ENCODE measurements around the gene BCL2L11.

The BCL2L11 gene

DNA sequence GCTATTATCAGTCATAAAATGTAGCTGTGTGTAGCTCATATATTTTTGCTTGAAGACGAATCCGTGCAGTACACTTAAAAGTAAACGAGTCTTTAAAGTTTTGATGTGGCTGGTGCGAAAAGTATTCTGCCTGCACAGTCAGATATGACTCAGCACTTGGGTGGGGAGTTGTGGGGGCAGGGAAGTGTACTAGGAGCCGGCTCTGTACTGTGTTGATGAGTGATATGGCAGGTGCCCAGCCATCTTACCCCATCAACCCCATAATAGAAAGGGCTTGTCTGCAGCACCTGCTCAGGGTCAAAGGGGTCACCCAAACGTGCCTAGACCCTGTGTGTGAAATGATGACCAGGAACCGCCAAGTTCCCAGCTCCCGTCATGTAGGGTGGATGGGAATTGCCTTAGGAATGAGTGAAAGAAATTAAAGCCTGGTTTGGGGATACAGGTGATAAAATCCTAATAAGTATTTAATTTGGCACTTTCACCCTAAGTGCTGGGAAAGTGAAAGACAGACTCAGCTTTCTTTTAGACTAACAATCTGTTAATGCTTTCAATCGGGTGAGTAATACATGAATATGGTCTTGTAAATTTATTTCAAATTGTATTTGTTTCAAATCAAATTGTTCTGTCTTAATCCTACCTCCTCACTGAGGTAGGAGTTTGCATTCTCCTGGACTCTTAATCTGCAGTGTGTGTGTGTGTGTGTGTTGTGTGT lies 48.0 kb downstream of the BCL2L11 start:
- peak; percentile 45 to 47 for DNase-seq (ENCODE audit: low read depth in 2 of 2)

DNA sequence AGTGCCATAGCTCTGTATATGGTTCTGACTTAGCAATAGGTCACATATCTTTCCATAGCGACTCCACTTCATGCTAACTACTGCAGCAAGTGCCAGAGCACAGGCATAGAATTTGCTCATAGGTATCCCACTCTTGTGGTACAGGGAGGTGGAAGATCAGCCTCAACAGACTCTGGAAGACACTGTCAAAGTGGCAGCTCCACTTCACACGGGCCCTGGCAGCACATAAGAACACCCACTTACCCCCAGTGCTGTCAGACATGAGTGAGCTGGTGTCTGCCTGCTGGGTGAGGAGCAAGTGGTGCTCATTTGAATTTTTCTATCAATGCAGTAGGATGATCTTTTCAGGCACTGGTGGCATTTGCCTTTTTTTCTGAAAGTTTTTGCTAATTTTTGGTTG lies 48.6 kb downstream of the BCL2L11 start:
- no peak for DNase-seq (ENCODE audit: low read depth in 2 of 2)

DNA sequence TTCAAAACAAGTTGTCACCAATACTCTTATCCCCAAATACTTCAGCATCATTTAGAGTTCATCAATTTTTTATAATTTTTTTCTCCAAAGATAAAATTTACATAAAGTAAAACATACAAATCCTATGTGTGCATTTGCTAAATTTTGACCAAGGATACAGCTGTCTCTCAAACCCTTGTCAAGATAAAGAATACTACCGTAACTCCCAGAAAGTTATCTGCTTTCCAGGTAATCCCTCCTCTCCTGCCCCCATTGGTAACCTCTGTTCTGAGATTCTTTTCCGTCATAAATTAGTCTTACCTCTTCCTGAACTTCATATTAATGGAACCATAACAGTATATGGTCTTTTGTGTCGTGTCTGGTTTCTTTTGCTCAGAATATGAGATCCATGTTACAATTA lies 49.2 kb downstream of the BCL2L11 start:
- no peak for DNase-seq (ENCODE audit: low read depth in 2 of 2)

DNA sequence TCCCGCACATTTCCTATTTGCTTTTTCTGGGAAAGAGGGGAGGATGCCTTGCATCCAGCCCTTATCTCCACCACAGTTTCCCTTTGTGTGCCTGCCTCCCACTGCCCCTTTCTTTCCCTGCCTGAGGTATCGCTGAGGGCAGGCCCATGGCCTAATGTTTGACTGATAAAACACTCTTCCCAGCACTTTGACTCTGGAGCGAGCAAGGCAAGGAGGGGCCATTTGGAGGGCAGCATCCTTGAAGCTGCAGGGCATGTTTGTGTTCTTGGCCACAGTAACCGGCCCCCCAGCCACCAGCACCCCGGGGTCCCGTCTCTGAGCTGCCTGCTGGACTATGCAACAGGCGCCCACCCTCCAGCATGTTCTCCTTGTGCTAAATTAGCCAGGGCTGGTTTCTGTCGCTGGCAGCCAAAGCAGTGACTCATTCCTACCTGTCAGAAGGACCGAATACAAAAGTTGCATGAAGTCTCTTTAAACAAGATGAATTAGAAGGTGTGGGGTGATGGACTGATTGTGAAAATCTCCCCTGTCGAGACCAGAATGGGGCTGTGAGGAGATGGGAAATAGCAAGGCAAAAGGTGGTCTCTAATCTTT lies 50.7 kb downstream of the BCL2L11 start:
- no peak for DNase-seq (ENCODE audit: low read depth in 2 of 2)

DNA sequence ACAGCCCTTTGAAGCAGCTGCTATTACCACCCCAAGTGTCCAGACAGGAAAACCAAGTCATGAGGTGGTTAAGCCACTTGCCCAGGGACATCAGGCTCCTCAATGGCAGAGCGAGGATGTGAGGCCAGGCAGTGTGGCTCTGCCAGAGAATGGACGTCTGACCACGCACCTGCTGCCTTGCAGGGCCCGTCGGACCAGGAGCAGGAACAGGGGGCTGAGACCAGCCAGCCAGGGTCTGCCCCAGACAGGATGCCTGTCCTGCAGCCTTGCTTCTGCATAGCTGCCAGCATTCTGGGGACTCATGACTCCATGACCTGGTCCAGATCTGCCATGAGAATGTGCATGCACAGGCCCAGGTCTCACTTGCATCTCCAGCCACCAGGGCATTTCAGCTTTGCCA lies 52.0 kb downstream of the BCL2L11 start:
- no peak for DNase-seq (ENCODE audit: low read depth in 2 of 2)

DNA sequence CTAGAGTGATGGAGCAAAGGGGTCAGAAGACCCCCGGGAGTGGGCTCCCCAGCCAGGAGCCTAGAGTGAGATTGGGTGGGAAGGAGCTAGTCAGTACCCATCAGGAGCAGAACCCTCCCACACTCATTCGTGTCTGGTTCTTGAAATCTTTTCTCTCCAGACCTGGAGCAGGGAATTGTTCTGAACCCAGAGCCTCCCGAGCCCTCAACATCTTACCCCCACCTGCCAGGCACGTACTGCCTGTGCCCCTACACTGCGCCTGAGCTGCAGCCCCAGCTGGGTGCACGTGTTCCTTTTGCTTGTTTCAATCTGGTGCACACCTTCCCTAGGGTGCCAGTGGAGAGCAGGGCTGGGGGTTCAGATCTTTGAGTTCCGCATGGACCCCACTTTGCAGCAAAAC lies 52.6 kb downstream of the BCL2L11 start:
- DNase-seq (ENCODE audit: low read depth in 2 of 2) = no peak

DNA sequence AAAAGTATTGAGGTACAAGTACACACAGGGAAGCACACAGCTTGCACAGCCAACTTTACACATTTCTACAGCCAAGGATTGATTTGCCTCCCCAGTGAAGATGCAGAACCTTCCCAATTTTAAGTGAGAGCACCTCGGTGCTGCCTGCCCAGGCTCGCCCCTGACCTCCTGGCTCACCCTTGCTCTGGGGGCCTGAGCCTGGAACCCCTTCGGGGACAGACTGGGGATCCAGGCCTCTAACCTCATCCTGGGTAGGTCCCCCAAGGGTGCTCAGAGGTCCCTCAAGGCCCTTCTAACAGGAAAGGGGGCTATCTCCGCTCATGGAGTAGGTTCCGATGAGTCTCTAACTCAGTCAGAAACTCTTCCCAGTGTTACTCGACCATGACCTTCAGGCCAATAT lies 53.1 kb downstream of the BCL2L11 start:
- DNase-seq (ENCODE audit: low read depth in 2 of 2) = no peak

DNA sequence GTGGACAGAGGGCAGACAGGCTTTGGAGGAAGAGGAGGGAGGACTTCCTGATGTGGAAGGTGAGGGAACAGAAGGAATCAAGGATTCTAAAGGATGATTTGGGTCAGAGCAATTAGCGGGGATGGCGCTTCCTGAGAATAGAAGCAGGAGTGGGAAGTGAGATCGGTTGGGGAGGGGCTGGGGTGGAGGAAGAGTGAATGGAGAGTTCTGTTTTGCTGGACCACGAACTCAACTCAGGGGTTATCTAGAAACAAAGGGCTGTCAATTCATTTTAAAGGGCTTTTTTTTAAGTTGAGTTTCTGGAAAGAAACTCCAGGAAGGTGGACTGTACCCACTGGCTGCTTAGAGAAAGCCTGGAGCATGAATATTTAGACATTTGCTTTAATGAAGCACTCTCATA lies 54.9 kb downstream of the BCL2L11 start:
- DNase-seq (ENCODE audit: low read depth in 2 of 2) = no peak

DNA sequence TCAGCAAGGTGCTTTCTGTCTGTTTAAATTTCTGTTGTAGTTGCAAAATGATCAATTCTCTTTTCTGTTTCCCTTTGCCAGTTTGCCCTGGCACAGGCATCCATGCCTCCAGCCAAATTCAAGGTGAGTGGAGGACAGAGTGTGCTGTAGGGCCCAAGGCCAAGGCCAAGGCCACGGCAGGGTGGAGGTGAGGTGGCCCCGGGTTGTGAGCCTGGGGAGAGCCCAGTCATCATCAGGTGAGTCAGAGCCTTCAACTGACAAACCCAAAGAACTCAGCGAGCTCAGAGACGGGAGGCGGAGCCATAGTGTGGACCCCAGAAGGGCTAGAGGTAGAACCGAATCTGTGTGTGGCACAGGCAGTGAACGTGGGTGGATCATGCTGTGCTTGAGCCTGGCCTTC lies 55.7 kb downstream of the BCL2L11 start:
- DNase-seq (ENCODE audit: low read depth in 2 of 2) = no peak

DNA sequence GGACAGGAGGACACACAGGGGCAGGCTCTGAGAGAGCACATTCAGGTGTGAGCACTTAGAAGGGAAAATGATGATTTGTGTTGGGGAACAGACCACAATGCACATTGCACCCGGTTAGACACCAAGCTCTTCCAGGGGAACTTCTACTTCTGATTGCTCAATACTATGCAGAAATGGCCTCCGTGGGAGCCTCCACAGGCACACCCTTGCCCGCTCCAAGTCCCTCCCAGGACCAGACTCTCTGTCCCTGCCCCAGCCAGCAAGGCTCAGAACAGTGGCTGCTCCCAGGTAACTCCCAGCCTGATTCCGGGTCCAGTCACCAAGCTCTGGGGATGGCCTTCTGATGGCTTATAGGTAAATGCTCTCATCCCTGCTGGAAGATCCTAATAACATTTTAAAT lies 56.2 kb downstream of the BCL2L11 start:
- no peak for DNase-seq (ENCODE audit: low read depth in 2 of 2)

DNA sequence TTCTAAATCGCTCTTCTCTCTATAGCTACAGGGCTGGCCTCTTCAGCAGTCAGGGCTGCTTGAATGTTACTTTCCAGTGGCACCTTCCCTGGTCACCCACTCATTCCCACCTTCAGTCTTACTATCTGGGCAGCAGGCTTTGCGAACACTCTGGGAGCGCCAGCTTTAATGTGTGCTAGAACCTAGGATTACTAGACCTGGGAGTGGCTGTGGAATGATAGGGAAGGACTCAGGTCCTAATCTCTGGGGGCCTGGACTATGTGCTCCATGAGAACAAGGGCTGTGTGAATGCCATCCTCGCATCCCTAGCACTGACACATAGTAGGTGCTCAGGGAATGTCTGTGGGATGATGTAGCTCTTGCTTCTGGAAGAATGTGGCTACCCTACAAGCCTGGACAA lies 57.6 kb downstream of the BCL2L11 start:
- DNase-seq (ENCODE audit: low read depth in 2 of 2) = no peak

DNA sequence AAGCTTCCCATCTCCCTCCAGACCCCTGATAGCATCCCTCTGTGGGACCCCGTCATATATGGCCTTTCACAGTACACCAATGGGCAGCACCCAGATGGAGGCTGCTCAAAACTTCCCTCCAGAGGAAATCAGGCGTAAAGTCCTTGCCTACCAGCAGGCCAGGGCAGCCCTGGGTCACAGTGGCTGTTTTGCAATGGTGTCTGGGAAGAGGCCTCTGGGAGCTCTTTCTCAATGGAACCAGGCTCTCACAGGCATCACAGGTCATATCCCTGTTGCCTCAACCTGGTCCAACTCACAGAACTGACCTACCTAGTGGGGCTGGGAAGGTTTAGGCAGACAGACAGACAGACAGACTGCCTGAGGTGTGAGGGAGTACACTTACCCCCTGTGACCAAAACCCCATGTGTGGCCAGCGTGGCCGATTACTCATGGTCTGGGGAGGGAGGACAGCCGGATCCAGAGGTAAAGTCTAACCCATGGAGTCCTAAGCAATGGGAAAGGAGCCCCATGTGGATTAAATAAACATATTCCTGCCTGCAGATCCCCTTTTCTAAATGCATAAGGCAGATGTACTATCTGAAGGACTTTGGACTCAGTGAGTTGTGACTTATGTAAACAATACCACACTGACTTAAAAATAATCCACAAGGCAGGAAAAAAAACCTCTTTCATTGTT lies 58.2 kb downstream of the BCL2L11 start:
- DNase-seq (ENCODE audit: low read depth in 2 of 2) = no peak

DNA sequence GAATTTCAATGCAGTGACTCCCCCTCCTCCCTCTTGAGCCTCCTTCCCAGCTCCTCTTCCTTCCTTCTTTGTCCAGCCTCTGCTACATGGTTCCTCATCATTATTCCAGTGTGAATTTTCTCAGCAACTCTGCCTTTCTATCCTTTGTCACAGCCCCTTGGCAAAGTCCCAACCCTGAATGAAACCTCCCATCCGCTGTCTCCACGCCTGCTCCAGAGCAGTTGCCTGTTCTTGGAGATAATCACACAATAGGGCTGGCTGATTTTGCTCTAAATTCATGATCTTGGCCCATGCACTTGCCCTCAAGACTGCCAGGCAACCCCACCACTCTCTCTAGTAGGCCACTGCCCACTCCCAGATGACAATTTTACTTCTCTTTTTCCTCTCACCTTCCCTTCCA lies 61.4 kb downstream of the BCL2L11 start:
- no peak for DNase-seq (ENCODE audit: low read depth in 2 of 2)

DNA sequence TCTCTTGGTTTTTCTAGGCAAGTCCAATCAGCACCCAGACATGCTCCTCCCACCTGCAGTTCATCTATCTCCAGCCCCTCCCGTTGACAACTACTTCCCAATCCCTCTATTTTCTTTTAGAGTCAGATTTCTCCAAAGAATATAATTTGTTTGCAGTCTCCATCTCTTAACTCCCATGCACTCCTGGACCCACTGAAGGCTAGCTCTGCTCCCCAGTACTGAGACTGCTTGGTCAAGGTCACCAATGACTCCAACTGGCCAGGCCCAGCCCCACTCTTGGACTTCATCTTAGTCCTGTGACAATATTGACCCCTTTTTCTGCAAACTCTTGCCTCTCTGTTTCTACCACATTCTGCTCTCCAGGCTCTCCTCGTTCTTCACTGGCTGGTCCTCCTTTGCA lies 62.0 kb downstream of the BCL2L11 start:
- no peak for DNase-seq (ENCODE audit: low read depth in 2 of 2)

DNA sequence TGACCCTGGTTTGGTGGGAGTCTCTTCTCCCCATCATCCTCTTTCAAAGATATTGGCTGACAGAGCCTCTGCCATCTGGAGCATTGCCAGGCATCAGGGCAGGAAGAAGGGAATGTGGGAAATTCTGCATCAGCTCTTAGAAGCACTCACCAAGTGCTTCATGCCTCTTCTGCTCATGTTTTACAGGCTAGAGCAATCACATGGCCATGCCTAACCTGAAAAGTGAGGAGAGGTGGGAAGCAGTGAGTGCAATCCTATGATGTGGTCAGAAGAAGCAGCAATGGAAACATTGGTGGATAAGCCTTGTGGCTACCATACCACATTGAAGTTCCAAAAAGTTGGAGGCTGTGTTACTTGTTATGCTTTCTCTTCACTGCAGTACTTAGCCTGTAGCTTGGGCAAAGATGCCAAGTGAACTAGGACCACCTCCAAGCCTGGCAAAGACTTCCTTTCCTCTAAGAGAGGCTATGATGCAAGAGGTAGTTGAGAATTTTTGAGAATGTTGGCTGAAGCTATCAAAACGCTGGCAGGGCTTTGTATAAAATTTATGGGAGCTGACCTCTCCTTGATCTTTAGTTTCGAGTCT lies 64.1 kb downstream of the BCL2L11 start:
- no peak for DNase-seq (ENCODE audit: low read depth in 2 of 2)

DNA sequence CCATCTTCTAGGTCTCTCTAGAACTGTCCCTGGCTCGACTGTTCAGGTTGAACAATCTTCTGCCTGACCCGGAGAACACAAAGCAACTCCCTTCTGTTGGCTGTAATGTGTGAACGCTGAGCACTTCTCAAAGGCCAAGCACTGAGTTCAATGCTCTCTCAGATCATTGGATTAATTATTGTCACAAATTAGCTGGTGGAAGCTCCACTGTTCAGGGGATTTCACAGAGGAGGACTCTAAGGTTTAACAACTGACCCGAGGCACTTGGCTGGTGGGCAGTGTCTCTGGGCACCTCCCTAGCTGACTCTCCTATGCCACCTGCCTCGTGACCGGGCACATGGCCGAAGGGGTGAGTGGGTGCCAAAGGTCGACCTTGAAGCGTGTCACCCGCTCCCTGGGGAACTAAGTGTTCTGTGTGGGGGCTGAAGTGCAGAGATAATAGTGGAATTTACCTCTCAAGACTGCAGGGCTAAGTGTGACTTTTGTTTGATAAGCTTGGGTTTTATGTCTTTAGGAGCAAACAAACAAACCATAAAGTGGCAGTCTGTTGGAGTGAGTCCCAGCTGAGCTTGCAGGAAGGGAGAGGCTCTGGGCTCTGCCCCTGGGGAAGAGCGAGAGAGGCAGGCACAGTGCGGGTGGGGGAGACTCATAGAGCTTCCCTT lies 64.8 kb downstream of the BCL2L11 start:
- no peak for DNase-seq (ENCODE audit: low read depth in 2 of 2)

DNA sequence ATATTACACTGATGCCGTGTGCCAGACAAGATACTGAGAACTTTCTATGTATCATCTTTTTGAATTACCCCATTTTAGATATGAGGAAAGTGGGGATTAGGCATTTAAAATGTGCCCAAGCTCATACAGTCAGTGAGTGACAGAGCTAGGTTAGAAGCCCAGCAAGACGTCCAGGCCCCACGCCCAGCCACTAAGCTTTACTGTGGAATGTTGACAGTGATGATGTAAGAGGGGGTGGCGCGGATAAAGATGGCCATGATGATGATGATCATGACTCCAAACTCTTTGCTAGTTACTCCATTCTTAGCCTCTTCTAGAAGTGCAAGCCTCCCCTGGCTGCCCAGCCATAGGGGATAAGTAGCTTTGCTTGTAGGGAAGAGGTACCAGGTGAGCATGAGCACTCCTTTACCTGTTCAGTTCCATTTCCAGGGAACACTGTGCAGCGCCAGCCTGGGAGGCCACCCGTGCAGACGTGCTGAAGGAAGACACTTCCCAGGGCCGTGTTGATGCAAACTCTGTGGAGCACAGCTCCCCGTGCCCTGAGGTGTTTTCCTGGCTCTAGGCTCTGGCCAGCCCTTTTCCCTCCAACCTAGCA lies 65.5 kb downstream of the BCL2L11 start:
- no peak for DNase-seq (ENCODE audit: low read depth in 2 of 2)

DNA sequence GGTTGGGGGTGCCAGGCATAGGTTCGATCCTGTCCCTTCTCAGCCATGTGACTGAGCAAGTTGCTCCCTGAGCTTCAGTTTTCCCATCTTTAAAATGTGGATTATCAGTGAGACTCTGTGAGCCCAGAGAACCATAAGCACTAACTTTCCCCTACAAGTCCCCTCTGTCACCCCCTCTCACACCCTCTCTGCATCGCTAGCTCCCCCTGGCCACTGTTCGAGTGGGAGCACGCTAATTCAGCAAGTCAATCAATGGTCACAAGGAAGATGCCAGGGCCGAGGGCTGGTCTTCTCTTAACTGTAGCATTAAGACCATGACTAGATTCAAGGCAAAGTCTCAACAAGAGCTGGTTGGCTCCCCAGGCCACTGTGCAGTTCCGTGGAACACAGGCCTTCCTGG lies 66.2 kb downstream of the BCL2L11 start:
- DNase-seq (ENCODE audit: low read depth in 2 of 2) = no peak

DNA sequence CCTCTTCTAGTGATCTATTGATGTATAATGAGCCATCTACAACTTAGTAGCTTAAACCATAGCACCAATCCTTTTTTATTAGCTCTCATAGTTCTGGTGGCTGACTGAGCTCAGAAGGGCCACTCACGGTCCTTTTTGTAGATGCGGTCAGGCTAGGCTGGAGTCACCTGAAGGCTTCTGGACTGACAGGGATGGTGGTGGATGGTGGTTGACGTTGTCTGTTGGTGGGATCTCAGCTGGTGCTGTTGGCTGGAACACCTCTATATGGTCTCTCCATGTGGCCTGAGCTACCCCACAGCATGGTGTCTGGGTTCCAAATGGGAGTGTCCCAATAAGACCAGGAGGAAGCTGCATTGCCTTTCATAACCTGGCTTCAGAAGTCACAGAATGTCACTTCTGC lies 68.0 kb downstream of the BCL2L11 start:
- no peak for DNase-seq (ENCODE audit: low read depth in 2 of 2)

DNA sequence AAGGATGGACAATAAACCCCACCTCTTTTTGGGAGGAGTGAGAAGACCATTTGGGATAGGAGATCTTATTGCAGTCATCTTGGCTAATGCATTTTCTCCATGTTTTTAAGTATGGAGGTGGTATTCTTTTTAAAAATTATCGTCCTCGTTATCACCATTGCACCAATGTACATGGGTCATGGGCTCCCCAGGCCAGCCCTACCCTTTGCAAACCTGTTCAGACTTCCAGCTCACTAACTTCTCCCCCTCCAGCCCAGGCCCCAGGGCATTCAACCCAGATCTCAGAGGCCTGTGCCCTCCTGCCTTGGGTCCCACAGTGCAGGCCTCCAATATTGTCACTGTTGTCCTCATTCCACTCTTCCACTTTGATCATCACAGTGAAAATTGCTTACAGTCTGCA lies 68.4 kb downstream of the BCL2L11 start:
- DNase-seq (ENCODE audit: low read depth in 2 of 2) = no peak

DNA sequence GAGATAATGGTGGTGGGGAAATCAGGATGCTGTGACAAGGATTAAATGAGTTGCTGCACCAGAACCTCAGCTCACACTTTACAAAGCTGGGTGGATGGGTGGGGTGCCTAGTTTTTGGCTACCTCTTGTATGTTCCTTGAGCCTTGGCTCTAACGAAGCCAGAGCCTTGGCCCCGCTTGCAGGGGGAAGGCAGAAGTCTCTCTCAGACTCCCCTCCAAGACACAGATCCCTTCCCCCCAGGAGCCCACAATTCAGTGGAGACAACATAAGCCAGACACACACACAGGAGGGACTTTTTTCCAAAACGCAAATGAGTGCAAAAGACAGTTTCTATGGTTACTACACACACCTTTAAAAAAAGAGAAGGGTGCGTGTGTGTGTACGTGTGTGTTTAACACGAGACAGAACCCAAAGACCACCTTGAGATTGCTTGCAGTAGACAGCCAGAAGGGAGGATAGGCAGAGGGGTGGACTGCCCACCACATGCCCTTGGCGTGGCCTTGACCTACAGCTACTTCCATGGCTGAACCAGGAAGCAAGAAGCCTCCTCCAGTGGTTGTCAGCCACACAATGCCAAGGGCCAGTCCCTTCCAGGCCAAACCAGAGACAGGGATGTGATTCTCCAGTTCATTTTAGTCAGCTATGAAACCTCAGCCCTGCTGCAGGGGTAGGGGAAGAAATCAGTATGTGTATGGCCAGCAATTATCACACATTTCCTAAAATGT lies 70.3 kb downstream of the BCL2L11 start:
- no peak for DNase-seq (ENCODE audit: low read depth in 2 of 2)
